Activated effector memory CD4-positive, alpha-beta T cell treated with anti-CD3 and anti-CD28 coated beads, Interleukin-2, amount 50 U/mL, for 16 hours (primary cell): ENCODE measurements around the gene SAMD4B.
"Not testable (repeated sequence)": the region's sequence is repeated elsewhere in the genome, so short reads cannot be mapped to it uniquely, and the experiment has no call there.

Source experiments
- DNase-seq: peaks from one replicate; pipeline ENCODE4 v3.0.0-alpha.2; 2020

Gene SAMD4B

GRCh38 chr19:39372047-39372802 is 30.0 kb downstream of the SAMD4B start:
- no peak for DNase-seq

- DNase-seq = no peak
Observed at GRCh38 chr19:39372941-39373340, 30.7 kb downstream of the SAMD4B start.

GRCh38 chr19:39375929-39376328 is 33.7 kb downstream of the SAMD4B start:
- DNase-seq = no peak

- no peak for DNase-seq
Observed at GRCh38 chr19:39377373-39378362, 35.4 kb downstream of the SAMD4B start.

GRCh38 chr19:39379366-39379765 is 37.1 kb downstream of the SAMD4B start:
- DNase-seq = not testable (repeated sequence)

- no peak for DNase-seq
Observed at GRCh38 chr19:39379865-39380396, 37.7 kb downstream of the SAMD4B start.

GRCh38 chr19:39380521-39381502 is 38.6 kb downstream of the SAMD4B start:
- no peak for DNase-seq

GRCh38 chr19:39381910-39382611 is 39.8 kb downstream of the SAMD4B start:
- DNase-seq = no peak

- no peak for DNase-seq
Observed at GRCh38 chr19:39382991-39383828, 41.0 kb downstream of the SAMD4B start.

- DNase-seq = no peak
Observed at GRCh38 chr19:39384839-39385568, 42.8 kb downstream of the SAMD4B start.

- DNase-seq = no peak
Observed at GRCh38 chr19:39385629-39386411, 43.6 kb downstream of the SAMD4B start.

GRCh38 chr19:39386557-39386956 is 44.3 kb downstream of the SAMD4B start:
- DNase-seq = no peak

- DNase-seq = no peak
Observed at GRCh38 chr19:39388657-39389056, 46.4 kb downstream of the SAMD4B start.

GRCh38 chr19:39389631-39390414 is 47.6 kb downstream of the SAMD4B start:
- no peak for DNase-seq

- DNase-seq = peak; percentile 93
Observed at GRCh38 chr19:39390451-39390750, 48.2 kb downstream of the SAMD4B start.

GRCh38 chr19:39390751-39391437 is 48.7 kb downstream of the SAMD4B start, which contains the start of the genes MED29 and PAF1:
TSS of gene MED29 (plus strand) at chr19:39391378. CDS start at chr19:39391423, 45 bp downstream.
TSS of gene PAF1 (minus strand) at chr19:39391106. CDS start at chr19:39390864, 242 bp downstream.
- DNase-seq = peak; percentile 98
